Measurements from ENCODE around the gene PGAM2. TPM values are rescaled to one million over a fixed set of nuclear protein-coding genes. Genes with fewer than 3 reads are reported as not detected.
A peak's percentile ranks its signal among the peaks of the same experiment; 100 is the strongest.

The PGAM2 gene
- total RNA-seq, 1 experiment from 2014 or later = not detected

GRCh38 chr7:44103923-44104859 is 38.8 kb upstream of the PGAM2 start, which contains the start of gene AEBP1:
Gene AEBP1, plus strand, starts transcription at chr7:44104345. Its CDS starts 321 bp downstream, at chr7:44104666.
- no peak for DNase-seq (ENCODE audit: low spot score)

- no peak for DNase-seq (ENCODE audit: low spot score)
Measured at GRCh38 chr7:44103566-44103922, 38.2 kb upstream of the PGAM2 start.

GRCh38 chr7:44102846-44103565 is 37.6 kb upstream of the PGAM2 start:
- DNase-seq (ENCODE audit: low spot score) = no peak

- DNase-seq (ENCODE audit: low spot score) = peak; percentile 56
Measured at GRCh38 chr7:44101966-44102845, 36.8 kb upstream of the PGAM2 start.

GRCh38 chr7:44101303-44101965 is 36.1 kb upstream of the PGAM2 start:
- DNase-seq (ENCODE audit: low spot score) = no peak

- peak; percentile 62 for DNase-seq (ENCODE audit: low spot score)
Measured at GRCh38 chr7:44100458-44101302, 35.3 kb upstream of the PGAM2 start.

- DNase-seq (ENCODE audit: low spot score) = no peak
Measured at GRCh38 chr7:44099669-44100068, 34.3 kb upstream of the PGAM2 start.

- no peak for DNase-seq (ENCODE audit: low spot score)
Measured at GRCh38 chr7:44098092-44099068, 33.0 kb upstream of the PGAM2 start.

- no peak for DNase-seq (ENCODE audit: low spot score)
Measured at GRCh38 chr7:44097064-44097932, 31.9 kb upstream of the PGAM2 start.

GRCh38 chr7:44096326-44096881 is 31.0 kb upstream of the PGAM2 start:
- no peak for DNase-seq (ENCODE audit: low spot score)

GRCh38 chr7:44095781-44096180 is 30.4 kb upstream of the PGAM2 start:
- DNase-seq (ENCODE audit: low spot score) = no peak

GRCh38 chr7:44094883-44095592 is 29.7 kb upstream of the PGAM2 start:
- DNase-seq (ENCODE audit: low spot score) = no peak

- no peak for DNase-seq (ENCODE audit: low spot score)
Measured at GRCh38 chr7:44094365-44094764, 29.0 kb upstream of the PGAM2 start.

GRCh38 chr7:44093102-44093641 is 27.8 kb upstream of the PGAM2 start:
- DNase-seq (ENCODE audit: low spot score) = no peak

- peak; percentile 79 for DNase-seq (ENCODE audit: low spot score)
Measured at GRCh38 chr7:44087911-44088838, 22.8 kb upstream of the PGAM2 start.

- no peak for DNase-seq (ENCODE audit: low spot score)
Measured at GRCh38 chr7:44086627-44087026, 21.3 kb upstream of the PGAM2 start.

Measured in A172 (cell line).